Pancreas (tissue), 10 donors: ENCODE measurements around the gene RAET1L. TPM values are rescaled to one million over a fixed set of nuclear protein-coding genes. Genes with fewer than 3 reads are reported as not detected.
A peak's percentile ranks its signal among the peaks of the same experiment; 100 is the strongest.
"Not testable (repeated sequence)": the region's sequence is repeated elsewhere in the genome, so short reads cannot be mapped to it uniquely, and the experiment has no call there.

Experiments
- ATAC-seq, 4 donors: fragments of 200-7000 bp; cut with Tn5 transposase; one replicate each; pipeline versions ENCODE4 v1.8.0 to v1.9.1; 2020; ENCODE audit warnings: mild to moderate bottlenecking in 4 of 4, moderate library complexity in 4 of 4
- DNase-seq, 6 donors: peaks; one replicate each; pipeline ENCODE4 v3.0.0-alpha.2; 2020
- FAIRE-seq: peaks from 2 replicates; lab custom pipeline; 2012; peaks lifted over from hg19 to GRCh38; lab: Jason Lieb, UNC
- H3K27ac ChIP-seq, 4 donors: fragments of 200-600 bp; sonication (generic); 1 replicate in 3 of 4; 2 replicates in 1 of 4; pipeline versions ENCODE4 v1.5.0 to v1.8.0; 2020
- H3K27me3 ChIP-seq, 4 donors: fragments of 200-600 bp; one replicate each; pipeline ENCODE4 v1.8.0; 2021
- H3K36me3 ChIP-seq, 3 donors: fragments of 200-600 bp; sonication (generic) in 1 of 3; one replicate each; pipeline versions ENCODE4 v1.5.0 to v1.8.0; 2020 to 2021
- H3K4me1 ChIP-seq, 3 donors: fragments of 200-600 bp; one replicate each; pipeline ENCODE4 v1.8.0; 2021
- H3K4me3 ChIP-seq, 4 donors: fragments of 200-600 bp; sonication (generic) in 2 of 4; one replicate each; pipeline versions ENCODE4 v1.5.0 to v1.8.0; 2020 to 2021
- H3K9me3 ChIP-seq, 4 donors: fragments of 200-600 bp; one replicate each; pipeline ENCODE4 v1.8.0; 2021
- WGBS, 2 donors: extraction: QIAGEN DNeasy Blood & Tissue Kit; methylation state at CpG; one replicate each; pipeline ENCODE4 v1.1.7; 2013; 5-methylcytosine and 5-hydroxymethylcytosine counted together
- intact Hi-C, 3 donors: fragments of 100-400 bp; cut with DNase I; formaldehyde crosslinking; loops; one replicate each; pipeline versions ENCODE4 v1.11.1 to v1.14.2; 2022
- polyA plus RNA-seq, 2 donors: library from polyadenylated mRNA; stranded (reverse); fragments of 200-250 nt; gene quantifications; one replicate each; pipeline ENCODE4 v1.2.3, GENCODE V29; 2013
- total RNA-seq, 6 donors: library from RNA; stranded (reverse); fragmentation: NEBNext Ultra II Directional in 4 of 6; extraction: Animal tissue kit (Norgen Biotek cat#: 25700) in 4 of 6; gene quantifications; one replicate each; pipeline versions ENCODE4 v1.2.1 to v1.2.4, GENCODE V29; 2021 to 2023
- TF ChIP-seq, protein P1 (sequence below), 4 donors: fragments of 200-600 bp; sonication (generic) in 3 of 4; IDR thresholded peaks; one replicate each; pipeline versions ENCODE4 v1.5.0 to v1.8.0; 2021; ENCODE audit warnings: antibody characterized with exemption in 4 of 4
- donor health status: healthy with polysubstance abuse.
- donor health status: DM: no; HTN: no; CAD: no; lungs with moderate emphysema.
- donor health status: DM: no; HTN: no; CAD: no.
- donor health status: control.
- donor health status: control.
- donor health status: Bipolar disorder and iron deficiency.
- donor health status: DM: yes; HTN: yes; CAD: no.
- donor health status: DM: no; HTN: no; CAD: no.
- donor health status: DM: no; HTN: no; CAD: no.
- donor health status: DM: yes; HTN: yes; CAD: no.

The RAET1L gene
- total and polyA plus RNA-seq, 8 donors = 0.46 to 0.53 TPM; not detected in 6

DNA sequence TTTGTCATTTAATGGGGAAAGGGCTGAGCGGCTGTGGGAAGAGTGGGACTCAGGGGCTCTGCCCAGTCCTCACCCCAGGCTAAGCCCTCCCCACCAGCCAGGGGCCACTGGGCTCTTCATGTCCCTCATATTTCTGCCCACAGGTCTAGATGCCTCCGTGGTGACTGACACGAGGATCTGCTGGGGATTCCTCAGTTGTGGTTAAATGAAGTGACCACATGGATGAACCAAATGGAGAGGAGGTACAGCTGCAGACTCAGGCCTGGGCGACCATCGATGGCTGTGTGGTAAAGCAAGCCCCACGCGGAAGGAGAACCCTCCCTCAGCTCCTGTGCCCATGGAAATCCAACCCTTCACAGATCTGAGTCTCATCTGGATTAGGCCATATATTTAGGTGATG, 29.4 kb downstream of the RAET1L start:
- Histone ChIP-seq H3K4me3 (no peak overlapping the region), H3K4me1 (peaks cover 0 to 5% (median 0%) of the 10 kb centered on the region in 3 donors), H3K9me3 (no peaks in the 10 kb centered on the region), H3K27me3 (peaks cover 0 to 16% (median 3%) of the 10 kb centered on the region in 4 donors), H3K36me3 (no peaks in the 10 kb centered on the region), H3K27ac (no peak overlapping the region)
- 76 to 90% methylated on average over 7 of the region's 7 CpGs for WGBS, 2 donors
- ATAC-seq (no peak), DNase-seq (no peak), FAIRE-seq (no peak)
- TF ChIP-seq, protein P1, sequence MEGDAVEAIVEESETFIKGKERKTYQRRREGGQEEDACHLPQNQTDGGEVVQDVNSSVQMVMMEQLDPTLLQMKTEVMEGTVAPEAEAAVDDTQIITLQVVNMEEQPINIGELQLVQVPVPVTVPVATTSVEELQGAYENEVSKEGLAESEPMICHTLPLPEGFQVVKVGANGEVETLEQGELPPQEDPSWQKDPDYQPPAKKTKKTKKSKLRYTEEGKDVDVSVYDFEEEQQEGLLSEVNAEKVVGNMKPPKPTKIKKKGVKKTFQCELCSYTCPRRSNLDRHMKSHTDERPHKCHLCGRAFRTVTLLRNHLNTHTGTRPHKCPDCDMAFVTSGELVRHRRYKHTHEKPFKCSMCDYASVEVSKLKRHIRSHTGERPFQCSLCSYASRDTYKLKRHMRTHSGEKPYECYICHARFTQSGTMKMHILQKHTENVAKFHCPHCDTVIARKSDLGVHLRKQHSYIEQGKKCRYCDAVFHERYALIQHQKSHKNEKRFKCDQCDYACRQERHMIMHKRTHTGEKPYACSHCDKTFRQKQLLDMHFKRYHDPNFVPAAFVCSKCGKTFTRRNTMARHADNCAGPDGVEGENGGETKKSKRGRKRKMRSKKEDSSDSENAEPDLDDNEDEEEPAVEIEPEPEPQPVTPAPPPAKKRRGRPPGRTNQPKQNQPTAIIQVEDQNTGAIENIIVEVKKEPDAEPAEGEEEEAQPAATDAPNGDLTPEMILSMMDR (IDR thresholded peaks at IDR 0.05) = no peak
- intact Hi-C loops = no loop called here

DNA sequence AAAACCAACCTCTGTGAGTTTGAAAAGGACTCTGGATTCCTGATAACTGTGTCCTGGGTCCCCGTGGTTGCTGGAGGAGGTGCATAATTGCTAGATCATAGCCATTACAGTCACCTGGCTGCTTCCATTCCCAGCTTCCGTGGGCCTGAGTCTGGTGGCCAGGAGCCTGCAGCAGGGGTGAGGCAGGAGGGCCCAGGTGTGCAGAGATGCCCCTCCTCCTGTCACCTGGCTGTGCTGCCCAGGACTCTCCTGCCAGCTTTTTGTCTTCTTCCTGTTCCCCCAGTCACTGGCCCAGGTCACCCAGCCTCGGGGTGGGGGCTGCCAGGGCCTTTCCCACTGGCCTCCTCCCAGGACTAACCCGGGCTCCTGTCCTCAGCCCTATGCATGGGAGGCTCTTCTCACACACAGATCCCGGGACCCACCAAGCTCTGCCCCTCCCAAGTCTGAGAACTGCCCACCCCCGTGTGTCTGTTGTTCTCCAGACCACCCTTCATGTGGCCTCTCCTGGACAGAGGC, 30.0 kb downstream of the RAET1L start:
- Histone ChIP-seq H3K4me3 (no peak overlapping the region), H3K27ac (no peak overlapping the region), H3K9me3 (no peaks in the 10 kb centered on the region), H3K27me3 (peaks cover 0 to 20% (median 3%) of the 10 kb centered on the region in 4 donors), H3K4me1 (peaks cover 3 to 11% (median 6%) of the 10 kb centered on the region in 3 donors), H3K36me3 (no peaks in the 10 kb centered on the region)
- intact Hi-C loops = no loop called here
- no peak for DNase-seq
- no peak for ATAC-seq
- FAIRE-seq = no peak
- TF ChIP-seq, protein P1 (IDR thresholded peaks at IDR 0.05) = no peak
- WGBS, 2 donors = 58 to 72% methylated on average over 6 of the region's 6 CpGs

DNA sequence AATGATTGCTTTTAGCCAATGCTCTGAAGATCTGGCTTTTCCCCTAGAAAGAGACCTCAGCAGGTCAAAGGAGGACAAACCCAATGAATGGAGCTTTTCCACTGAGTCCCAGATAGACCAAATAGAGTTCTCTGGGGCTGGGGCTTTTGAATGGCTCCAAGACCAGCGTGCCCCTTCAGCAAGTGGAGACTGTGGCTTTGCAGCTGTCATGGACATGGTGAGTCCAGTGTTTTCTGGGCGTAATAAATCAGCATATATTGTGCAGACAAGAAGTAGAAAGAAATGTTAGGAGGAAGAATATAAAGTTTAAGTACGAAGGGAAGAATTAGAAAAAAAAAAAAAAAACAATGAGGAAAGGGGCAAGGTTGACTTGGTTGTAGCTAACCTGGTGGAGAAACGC, 33.5 kb downstream of the RAET1L start:
- 56 to 60% methylated on average over 4 of the region's 4 CpGs for WGBS, 2 donors
- TF ChIP-seq, protein P1 (IDR thresholded peaks at IDR 0.05) = no peak
- no peaks in the 10 kb centered on the region for H3K36me3 ChIP-seq
- intact Hi-C loops = no loop called here
- DNase-seq = no peak
- H3K27me3 ChIP-seq = peaks cover 0 to 26% (median 5%) of the 10 kb centered on the region in 4 donors
- ATAC-seq = no peak
- H3K27ac ChIP-seq = no peak overlapping the region
- no peak for FAIRE-seq
- peaks cover 7 to 16% (median 12%) of the 10 kb centered on the region in 3 donors for H3K4me1 ChIP-seq
- no peak overlapping the region for H3K4me3 ChIP-seq
- no peaks in the 10 kb centered on the region for H3K9me3 ChIP-seq

DNA sequence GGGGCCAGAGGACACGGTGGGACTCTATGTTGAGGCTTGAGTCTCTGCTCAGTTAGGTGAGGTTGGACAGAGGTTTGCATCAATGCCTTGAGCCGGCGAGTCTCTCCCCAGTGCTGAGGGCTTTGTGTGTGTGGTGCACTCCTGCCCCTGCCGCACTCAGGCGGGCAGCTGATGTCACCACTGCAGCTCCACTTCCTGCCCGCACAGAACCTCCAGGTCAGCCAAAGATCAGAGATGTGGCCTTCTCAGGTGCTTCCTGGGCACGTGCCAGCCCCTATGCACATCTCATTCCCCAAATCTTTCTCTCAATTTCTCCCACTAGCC, 33.9 kb downstream of the RAET1L start:
- WGBS, 2 donors = 6% methylated on average over 5 to 7 of the region's 7 CpGs
- intact Hi-C loops = not testable (repeated sequence)

DNA sequence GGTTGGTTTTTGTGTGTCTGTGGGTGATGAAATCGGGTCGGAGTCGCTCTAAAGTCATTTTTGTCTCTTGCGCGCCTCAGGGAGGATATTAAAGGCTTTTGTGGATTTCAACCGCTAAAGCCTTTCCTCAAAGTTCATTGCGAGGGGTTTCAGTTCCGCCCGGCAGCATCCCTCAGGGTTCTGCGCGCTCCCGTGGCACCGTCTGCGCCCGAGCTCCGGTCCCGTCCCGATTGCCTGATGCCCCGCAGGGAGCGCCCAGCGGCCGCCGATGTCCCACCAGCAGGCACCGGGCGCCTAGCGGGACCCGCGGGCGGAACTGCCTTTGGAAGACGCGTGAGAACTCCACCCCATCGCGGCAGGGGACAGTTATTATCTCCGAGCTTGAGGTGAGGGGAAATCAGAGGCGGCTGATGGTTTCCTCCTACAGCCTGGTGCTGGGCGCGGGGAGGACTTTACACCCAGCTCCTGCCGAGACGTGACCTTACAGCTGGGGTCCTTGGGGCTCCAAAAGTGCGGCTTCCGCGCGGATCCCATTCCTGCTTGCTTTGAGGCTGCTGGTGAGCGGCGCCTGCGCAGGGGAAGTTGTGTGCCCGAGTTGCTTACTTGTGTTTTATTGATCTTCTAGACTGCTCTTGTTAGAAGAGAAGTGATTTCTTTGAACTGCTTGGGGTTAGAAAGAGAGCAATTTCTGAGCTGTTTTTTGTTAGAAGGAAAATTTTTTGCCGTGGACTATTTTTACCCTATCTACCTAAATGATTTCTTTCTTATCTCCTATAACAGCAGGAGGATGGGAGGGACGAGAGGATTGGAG, 34.5 kb downstream of the RAET1L start:
- ATAC-seq (peak; percentile 36 to 67 (median 56)), DNase-seq (peak in 1 of 6 donors; percentile 17), FAIRE-seq (no peak)
- Histone ChIP-seq H3K9me3 (no peaks in the 10 kb centered on the region), H3K4me1 (peaks cover 7 to 16% (median 12%) of the 10 kb centered on the region in 3 donors), H3K27me3 (peaks cover 0 to 32% (median 5%) of the 10 kb centered on the region in 4 donors), H3K36me3 (no peaks in the 10 kb centered on the region), H3K4me3 (peak overlapping the region in 2 of 4 donors; percentile 21 to 40), H3K27ac (no peak overlapping the region)
- 2% methylated on average over 49 of the region's 49 CpGs for WGBS, 2 donors
- TF ChIP-seq, protein P1 (IDR thresholded peaks at IDR 0.05) = no peak
- intact Hi-C loops = no loop called here

More for the DNA sequence above, 33.9 kb downstream of the RAET1L start:
- H3K27me3 ChIP-seq = peaks cover 0 to 26% (median 5%) of the 10 kb centered on the region in 4 donors
- not testable (repeated sequence) for H3K9me3 ChIP-seq, FAIRE-seq, H3K36me3 ChIP-seq, DNase-seq, H3K4me3 ChIP-seq, H3K27ac ChIP-seq
- peaks cover 7 to 16% (median 12%) of the 10 kb centered on the region in 3 donors for H3K4me1 ChIP-seq
- peak in 3 of 4 donors; percentile 45 to 65 (median 46) for ATAC-seq
